ENCODE measurements around the gene RTF2. TPM values are rescaled to one million over a fixed set of nuclear protein-coding genes. Genes with fewer than 3 reads are reported as not detected.

Gene RTF2
- polyA plus RNA-seq, 2 of the 4 experiments (the other 2 are of a cell fraction) = 102 to 115 TPM

DNA sequence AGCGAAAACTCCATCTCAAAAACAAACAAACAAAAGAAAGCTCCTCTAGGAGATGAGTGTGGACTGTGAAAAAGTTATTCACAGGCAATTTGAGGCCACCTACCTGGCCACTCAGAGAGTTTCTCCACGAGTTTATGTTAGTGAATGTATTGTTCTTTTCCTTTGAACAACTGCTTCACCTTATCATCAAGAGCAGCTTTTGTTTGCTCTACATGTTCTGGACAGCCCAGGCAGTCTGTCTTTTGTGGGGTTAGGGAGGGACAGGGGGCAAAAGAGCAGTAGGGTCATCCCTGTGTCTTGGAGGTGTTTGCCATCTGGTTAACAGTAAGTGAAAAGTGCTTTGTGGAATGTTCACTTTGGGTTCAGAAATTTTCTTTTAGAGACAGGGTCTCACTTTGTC, 48.4 kb upstream of the RTF2 start:
- DNase-seq (ENCODE audit: low read depth in 1 of 2, low spot score in 1 of 2) (no peak), FAIRE-seq (no peak), ATAC-seq (no peak)
- WGBS (ENCODE audit: missing lambda C conversion rate) = 94% methylated on average over 2 of the region's 2 CpGs
- Histone ChIP-seq H3K27ac (no peak overlapping the region), H3K4me2 (no peak overlapping the region), H3K4me1 (peaks cover 13% of the 10 kb centered on the region; the same call in 2 of the 3 replicates), H3K4me3 (no peak overlapping the region), H3K9me3 (no peaks in the 10 kb centered on the region)
- no peak for TF ChIP-seq JUNB (IDR thresholded peaks at IDR 0.05)
- TF ChIP-seq NR3C1 (IDR thresholded peaks at IDR 0.05) = no peak
- TF ChIP-seq ZNF302 (CRISPR knock-in tag; IDR thresholded peaks at IDR 0.05) = no peak
- TF ChIP-seq ZC3H11A (IDR thresholded peaks at IDR 0.05) = no peak
- TF ChIP-seq ZSCAN20 (CRISPR knock-in tag; IDR thresholded peaks at IDR 0.05) = no peak
- no peak for TF ChIP-seq ATOH8 (CRISPR knock-in tag; IDR thresholded peaks at IDR 0.05; ENCODE audit: low read depth)
- no peak for TF ChIP-seq BCL3 (IDR thresholded peaks at IDR 0.05)
- no peak for TF ChIP-seq MYC (IDR thresholded peaks at IDR 0.05; ENCODE audit: borderline replicate concordance, low read length)
- no peak for TF ChIP-seq POLR2A (IDR thresholded peaks at IDR 0.05; ENCODE audit: low read length)
- TF ChIP-seq HOXB13 (CRISPR knock-in tag; IDR thresholded peaks at IDR 0.05; ENCODE audit: low read depth) = no peak
- TF ChIP-seq TFCP2L1 (CRISPR knock-in tag; IDR thresholded peaks at IDR 0.05) = no peak
- TF ChIP-seq CTCF (IDR thresholded peaks at IDR 0.05) = no peak
- no peak for TF ChIP-seq BHLHE40 (IDR thresholded peaks at IDR 0.05; ENCODE audit: low read depth, low read length)
- TF ChIP-seq ZFP36 (IDR thresholded peaks at IDR 0.05; ENCODE audit: borderline replicate concordance, partially characterized antibody) = no peak
- no peak for TF ChIP-seq FOSB (CRISPR knock-in tag; IDR thresholded peaks at IDR 0.05)
- TF ChIP-seq ELK1 (IDR thresholded peaks at IDR 0.05; ENCODE audit: low read depth, low read length) = no peak
- no peak for TF ChIP-seq EHMT2 (IDR thresholded peaks at IDR 0.05; ENCODE audit: low read depth)
- no peak for TF ChIP-seq HOXB5 (CRISPR knock-in tag; IDR thresholded peaks at IDR 0.05)
- TF ChIP-seq CHD2 (IDR thresholded peaks at IDR 0.05; ENCODE audit: low read length, partially characterized antibody) = no peak
- CTCF ChIA-PET = interaction anchor here (1.1 kb wide), 1 partner anchor 10 kb away, joined by 3 read pairs; no protein-coding TSS in a partner anchor
- POLR2A ChIA-PET = no interaction called here

DNA sequence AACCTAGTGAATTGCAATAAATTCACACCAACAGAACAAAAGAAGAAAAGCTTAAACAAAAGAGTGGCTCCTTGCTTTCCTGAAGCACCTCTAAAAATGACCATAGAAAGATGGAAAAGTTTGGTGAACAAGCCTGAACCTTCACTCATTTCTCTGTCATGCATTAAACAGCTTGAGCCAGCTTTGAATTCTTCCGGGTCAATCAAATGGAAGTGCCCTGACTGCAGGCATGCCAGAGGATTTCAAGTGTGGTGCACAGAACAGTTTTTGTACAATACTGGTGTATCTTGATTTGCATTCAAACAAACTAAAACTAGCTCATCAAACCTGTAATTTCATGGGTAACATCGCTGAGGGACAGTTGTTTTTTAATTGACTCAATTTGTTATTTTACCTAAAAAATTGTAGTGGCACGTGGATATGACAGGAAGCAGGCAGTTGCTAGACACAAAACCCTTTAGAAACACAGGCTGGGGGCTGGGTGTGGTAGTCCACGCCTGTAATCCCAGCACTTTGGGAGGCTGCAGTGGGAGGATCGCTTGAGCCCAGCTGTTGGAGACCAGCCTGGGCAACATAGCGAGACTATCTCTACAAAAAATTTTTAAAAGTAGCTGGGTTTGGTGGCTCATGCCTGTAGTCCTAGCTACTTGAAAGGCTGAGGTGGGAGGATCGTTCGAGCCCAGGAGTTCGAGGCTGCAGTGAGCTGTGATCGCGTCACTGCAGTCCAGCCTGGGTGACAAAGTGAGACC, 47.3 kb upstream of the RTF2 start:
- ATAC-seq (no peak), DNase-seq (ENCODE audit: low read depth in 1 of 2, low spot score in 1 of 2) (no peak), FAIRE-seq (no peak)
- Histone ChIP-seq H3K4me3 (no peak overlapping the region), H3K9me3 (no peaks in the 10 kb centered on the region), H3K4me1 (peaks cover 13% of the 10 kb centered on the region; the same call in 2 of the 3 replicates), H3K4me2 (no peak overlapping the region), H3K27ac (no peak overlapping the region)
- CTCF ChIA-PET = no interaction called here
- 83% methylated on average over 11 of the region's 11 CpGs for WGBS (ENCODE audit: missing lambda C conversion rate)
- POLR2A ChIA-PET = no interaction called here
- no peak for TF ChIP-seq EHF (CRISPR knock-in tag; IDR thresholded peaks at IDR 0.05)
- no peak for TF ChIP-seq RAD21 (conservative IDR thresholded peaks at IDR 0.05 in 1 of 2, IDR thresholded peaks at IDR 0.05 in 1 of 2)
- TF ChIP-seq EHMT2 (IDR thresholded peaks at IDR 0.05; ENCODE audit: low read depth) = no peak
- no peak for TF ChIP-seq SREBF2 (IDR thresholded peaks at IDR 0.05)
- TF ChIP-seq TP53 (CRISPR knock-in tag; IDR thresholded peaks at IDR 0.05) = no peak
- TF ChIP-seq ZNF302 (CRISPR knock-in tag; IDR thresholded peaks at IDR 0.05) = no peak
- no peak for TF ChIP-seq RNF2 (IDR thresholded peaks at IDR 0.05; ENCODE audit: borderline replicate concordance, low read depth)
- TF ChIP-seq, protein P1, sequence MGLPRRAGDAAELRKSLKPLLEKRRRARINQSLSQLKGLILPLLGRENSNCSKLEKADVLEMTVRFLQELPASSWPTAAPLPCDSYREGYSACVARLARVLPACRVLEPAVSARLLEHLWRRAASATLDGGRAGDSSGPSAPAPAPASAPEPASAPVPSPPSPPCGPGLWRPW (IDR thresholded peaks at IDR 0.05) = no peak
- no peak for TF ChIP-seq ELK1 (IDR thresholded peaks at IDR 0.05; ENCODE audit: low read depth, low read length)
- TF ChIP-seq, protein P2, sequence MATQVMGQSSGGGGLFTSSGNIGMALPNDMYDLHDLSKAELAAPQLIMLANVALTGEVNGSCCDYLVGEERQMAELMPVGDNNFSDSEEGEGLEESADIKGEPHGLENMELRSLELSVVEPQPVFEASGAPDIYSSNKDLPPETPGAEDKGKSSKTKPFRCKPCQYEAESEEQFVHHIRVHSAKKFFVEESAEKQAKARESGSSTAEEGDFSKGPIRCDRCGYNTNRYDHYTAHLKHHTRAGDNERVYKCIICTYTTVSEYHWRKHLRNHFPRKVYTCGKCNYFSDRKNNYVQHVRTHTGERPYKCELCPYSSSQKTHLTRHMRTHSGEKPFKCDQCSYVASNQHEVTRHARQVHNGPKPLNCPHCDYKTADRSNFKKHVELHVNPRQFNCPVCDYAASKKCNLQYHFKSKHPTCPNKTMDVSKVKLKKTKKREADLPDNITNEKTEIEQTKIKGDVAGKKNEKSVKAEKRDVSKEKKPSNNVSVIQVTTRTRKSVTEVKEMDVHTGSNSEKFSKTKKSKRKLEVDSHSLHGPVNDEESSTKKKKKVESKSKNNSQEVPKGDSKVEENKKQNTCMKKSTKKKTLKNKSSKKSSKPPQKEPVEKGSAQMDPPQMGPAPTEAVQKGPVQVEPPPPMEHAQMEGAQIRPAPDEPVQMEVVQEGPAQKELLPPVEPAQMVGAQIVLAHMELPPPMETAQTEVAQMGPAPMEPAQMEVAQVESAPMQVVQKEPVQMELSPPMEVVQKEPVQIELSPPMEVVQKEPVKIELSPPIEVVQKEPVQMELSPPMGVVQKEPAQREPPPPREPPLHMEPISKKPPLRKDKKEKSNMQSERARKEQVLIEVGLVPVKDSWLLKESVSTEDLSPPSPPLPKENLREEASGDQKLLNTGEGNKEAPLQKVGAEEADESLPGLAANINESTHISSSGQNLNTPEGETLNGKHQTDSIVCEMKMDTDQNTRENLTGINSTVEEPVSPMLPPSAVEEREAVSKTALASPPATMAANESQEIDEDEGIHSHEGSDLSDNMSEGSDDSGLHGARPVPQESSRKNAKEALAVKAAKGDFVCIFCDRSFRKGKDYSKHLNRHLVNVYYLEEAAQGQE (IDR thresholded peaks at IDR 0.05) = no peak
- TF ChIP-seq HOXB5 (CRISPR knock-in tag; IDR thresholded peaks at IDR 0.05) = no peak

All from A549 (cell line).